Measurements from ENCODE around the gene CXCL12.

The CXCL12 gene

DNA sequence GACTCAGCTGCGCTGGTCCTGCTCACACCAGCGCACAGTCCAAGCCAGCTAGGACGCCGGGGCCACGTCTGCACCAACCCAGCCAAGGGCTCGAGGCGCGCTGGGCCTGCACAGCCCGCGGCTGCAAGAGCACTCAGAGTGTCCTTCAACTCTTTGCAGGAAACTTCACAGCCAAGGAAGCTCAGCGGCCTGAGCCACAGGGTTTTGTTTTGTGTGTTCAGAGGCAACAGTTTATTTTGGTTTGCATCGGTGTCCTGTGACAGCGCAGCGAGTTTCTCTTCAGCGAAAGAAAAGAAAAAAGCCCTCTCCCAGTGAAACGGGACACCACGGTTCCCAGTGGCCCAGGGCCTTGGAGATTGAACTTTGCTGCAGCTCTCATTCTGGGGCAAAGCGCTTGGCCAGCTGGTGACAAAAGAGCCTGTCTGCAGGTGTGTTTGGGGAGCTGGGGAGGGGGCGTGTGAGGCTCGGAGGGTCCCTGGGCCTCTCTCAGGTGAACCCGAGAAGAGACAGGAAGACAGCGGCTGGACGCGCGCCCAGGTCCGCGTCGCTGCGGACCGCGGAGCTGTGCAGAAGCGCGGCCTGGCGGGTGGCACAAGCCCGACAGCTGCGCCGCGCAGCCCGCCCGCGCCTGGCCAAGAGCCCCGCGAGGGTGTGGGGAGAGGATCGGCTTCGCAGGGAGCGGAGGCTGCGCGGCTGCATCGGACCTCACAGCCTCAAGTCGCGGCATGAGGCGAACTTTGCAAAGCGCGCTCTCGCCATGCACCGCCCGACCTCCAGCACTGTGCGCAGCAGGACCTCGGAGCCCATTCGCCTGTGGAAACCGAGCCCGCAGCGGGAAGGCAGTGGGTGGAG is 922 bp downstream of the CXCL12 start:
- peak; percentile 71 for DNase-seq

DNA sequence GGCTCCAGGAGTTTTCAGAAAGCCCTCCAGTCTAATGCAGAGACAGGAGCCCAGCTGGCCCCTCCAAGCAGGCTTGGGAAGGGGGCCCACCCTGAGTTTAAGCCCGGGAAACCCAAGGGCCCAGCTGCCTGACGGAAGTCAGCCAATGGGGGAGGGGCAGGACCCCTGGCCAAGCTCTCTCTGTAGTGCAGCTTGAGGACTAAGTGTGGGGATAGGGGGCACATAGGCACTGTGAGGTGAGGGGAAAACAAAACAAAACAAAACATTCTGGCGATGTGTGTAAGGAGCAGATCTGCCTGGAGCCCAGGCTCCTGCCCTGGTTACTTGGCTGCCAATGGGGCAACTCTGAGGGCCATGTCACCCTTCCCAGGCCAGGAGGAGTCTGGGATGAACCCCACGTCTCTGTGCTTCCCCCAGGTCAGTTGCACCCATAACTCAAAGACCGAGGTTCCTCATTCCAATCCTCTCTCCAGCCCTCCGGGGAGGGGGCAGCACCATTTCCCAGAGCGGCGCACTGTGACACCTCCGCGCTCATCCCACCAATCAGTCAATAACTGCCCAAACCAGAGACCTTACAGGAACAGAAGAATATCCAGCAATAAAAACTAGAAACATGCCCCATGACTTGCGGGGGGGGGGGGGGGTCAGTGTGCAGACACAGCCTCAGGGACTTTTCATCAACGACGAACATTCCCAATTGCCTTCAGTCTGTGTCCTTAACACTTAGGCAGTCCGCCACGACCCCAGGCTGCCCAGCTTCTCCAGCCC is 1.7 kb downstream of the CXCL12 start:
- DNase-seq: no peak

DNA sequence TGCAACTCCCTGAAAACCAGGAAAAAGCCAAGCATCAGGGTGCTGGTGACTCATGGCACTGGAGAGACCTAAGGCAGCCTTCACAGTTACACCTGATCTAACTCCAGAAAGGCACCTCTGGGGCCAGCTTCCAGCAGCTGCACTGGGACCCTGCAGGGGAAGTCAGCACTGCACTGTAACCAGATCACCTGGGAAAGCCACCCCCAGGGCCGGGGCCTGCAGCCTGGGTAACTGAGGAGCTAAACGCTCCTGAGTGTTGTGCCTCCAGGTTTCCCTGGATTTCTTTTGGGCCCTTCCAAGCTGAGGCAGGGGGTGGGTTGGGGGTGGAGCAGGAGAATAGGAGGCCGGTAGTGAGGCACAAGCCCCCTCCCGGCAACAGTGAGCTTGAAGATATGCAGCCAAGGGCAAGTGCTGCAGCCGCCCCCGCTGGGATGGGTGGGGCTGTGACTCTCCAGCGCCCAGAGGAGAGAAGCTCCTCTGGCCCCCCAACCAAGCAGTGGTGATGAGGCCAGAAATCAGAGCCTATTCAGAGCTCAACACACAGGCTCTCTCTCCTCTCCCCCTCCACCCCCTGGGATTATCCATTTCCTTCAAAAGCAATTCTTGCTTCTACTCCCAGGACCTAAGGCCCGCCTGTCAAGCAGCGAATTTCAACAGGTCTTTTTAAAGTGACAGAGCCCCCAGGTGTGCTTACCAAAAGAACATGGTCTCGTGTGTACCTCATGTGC is 2.6 kb downstream of the CXCL12 start:
- DNase-seq: peak; percentile 55

DNA sequence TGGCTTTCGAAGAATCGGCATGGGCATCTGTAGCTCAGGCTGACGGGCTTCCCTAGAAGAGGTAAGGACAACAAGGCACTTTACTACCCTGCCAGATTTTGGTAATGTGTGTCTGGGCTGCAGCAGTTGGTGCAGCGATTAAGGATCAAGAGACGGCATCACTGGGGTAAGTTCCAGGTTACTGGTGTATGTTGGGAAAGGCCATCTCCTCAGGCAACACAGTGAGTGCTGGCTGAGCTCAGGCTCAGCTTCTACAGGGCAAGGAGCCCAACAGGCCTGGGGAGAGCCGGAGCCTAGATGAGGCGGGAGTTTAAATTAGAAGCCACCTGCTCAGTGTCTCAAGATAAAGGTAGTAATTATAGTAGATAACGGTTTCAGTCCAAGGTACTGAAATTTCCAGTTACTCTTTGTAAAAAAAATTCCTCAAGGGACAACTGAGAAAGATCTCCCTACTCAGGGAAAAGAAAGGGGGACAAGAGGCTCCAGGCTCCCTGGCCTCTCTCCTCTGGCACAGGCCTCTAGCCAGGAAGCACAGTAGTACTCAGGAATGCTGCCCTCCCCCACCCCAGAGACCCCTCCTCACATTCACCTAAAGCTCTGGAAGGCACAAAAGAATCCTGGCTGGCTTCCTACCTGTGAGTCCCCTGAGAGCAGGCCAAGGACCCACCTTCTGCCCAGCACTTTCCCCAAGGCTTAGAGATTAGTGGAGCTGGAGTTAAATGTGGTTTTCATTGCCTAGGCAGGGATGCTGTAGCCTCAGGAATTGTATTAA is 3.9 kb downstream of the CXCL12 start:
- DNase-seq: no peak

DNA sequence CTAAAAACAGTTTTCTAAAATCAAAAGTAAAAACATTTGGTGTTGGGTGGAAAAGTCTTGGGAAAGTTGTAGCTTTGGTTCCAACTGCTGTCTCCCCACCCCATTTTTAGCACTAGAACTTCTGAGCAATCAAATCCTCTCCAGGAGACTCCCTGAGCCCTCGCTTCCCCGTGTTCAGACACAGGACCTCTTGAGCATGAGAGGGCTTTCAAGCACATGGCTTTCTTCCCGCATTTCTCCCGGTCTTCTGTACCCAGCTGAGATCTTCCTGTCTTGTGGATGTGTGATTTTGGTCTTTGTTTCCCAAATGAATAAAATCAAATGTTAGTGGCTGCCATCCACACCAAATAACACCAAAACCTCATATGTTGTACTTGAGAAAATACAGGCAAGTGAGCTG is 5.0 kb downstream of the CXCL12 start:
- no peak for DNase-seq

DNA sequence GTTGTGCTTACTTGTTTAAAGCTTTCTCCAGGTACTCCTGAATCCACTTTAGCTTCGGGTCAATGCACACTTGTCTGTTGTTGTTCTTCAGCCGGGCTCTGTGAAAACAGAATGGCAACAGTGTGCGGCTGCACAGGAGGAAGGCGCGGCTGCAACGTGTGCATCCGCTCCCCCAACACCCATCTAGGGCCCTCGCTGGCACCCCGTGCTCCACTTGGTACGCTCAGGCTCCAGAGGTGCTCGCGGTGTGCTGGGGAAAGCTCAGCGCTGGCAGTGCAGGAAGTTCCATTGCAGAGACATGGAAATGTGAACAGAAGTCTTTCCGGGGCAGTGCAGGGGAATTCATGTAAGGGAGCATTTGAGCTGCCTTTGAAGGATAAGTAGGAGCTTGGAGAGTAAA is 6.3 kb downstream of the CXCL12 start:
- no peak for DNase-seq

DNA sequence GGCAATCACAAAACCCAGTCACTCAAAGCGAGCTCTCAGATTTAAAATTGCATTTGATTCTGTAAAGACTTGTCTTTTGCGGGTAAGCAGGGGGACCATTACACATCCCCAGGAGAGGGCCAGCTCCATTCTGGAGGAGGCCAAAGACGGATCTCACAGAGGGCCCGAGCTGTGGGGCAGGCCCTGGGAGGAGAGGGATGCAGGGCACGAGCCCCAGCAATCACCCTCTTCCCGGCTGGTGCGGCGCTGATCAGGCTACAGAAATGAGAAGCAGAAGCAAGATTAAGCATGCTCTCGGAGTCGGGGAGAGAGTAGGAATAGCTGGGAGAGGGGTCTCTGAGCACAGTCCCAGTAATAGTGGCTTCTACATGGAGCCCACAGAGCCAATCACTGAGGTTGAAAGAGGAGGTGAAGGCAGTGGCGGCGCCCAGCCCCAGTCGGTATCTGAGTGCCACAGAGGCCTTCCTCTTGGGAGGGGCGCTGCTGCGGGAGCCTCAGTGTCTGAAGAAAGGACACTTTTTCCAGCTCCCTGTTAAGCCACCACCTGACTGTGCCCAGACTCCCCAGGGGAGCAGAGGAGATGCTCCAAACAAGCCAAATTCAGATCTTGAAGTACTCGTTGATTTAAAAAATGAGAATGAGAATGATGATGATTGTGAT is 7.1 kb downstream of the CXCL12 start:
- no peak for DNase-seq

DNA sequence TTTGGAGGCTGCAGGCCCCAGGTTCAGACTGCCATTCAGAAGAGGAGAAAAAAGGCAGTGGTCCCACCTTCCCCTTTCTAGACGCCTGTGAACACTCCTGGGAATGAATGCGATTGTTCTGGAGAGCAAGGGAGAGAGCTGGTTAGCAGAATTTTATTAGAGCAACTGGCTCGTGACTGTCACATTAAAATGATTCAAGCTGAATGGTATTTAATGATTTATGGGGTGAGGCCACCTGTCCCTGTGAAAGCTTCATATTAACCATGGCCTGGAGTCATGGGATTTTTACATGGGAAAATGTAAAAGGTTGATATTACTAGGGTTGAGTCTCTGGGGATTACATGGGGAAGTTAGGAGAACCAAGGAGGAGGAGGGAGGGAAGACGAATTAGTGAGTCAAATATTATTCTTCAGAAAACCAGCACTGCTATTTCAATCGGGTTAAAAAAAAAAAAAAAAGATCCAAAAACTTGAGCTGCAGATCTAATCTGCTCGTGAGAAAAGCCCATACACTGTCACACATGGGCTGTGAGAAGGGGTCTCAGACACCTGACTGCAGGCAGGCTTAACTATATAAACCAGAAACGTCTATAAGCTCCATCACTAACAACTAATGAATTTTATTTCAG is 8.3 kb downstream of the CXCL12 start:
- peak; percentile 58 for DNase-seq

DNA sequence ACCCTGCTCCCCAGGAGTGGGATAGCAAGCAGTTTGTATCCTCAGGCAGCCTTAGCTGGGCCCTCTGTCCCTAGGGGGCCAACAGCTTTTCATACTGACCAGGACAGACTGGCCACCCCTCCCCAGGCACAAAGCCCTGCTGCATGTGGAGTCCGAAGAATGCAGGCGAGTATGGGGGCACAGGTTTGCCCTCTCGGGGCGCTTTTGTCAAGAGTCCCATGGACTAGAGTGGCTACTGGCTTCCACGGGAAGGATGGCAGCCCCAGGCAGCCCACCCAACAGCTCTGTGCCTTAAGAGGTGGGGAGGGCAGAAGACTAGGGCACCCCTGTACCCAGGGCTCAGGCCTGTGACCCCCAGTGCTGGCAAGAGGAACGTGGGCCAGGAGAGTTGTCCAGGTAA is 10.7 kb downstream of the CXCL12 start:
- no peak for DNase-seq

DNA sequence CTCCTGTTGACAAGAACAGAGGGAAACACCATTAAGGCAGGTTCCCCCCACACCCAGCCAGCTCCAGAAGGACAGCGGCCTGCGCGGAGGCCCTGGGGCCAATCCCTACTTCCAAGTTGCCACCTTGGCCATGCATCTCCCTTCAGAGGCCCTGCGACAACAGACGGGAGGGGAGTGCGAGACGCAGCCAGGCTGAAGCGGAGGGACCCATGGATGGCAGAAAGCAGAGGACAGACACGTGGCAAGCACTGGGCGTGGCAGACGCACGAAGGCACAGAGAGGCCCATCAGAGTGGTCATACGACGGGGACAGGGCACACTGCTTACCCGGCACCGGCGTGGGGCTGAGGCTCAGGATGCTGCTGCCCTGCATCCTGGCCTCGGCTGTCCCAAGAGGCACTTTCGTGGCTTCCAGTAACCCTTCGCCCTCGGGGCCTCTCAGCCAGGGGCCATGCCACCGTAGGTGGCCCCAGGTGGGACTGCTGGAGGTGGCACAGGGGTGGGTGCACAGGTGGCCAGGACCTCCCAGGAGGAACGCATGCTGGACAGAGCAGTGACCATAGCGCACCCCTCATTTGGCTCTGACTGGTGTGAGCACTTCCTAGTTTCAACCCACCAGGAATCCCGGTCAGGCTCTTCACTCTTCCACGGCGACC is 11.4 kb downstream of the CXCL12 start:
- DNase-seq: no peak

DNA sequence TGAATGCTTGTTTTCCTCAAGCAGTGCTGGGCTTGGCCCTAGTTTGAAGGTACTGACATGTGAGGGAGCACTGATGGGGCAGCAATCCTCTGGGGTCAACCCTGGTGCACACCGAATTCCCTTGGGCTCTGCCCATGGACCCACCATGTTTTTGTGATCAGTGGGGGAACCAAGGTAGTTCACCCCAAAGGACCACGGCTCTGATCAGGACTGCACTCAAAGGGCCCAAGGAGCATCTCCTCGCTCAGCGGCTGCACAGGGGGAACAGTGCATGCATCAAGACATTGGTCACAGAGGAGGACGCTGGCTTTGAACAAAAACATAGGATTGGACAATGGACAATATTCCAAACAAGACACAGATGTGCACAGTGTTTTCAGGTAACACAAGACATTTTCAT is 12.7 kb downstream of the CXCL12 start:
- no peak for DNase-seq

DNA sequence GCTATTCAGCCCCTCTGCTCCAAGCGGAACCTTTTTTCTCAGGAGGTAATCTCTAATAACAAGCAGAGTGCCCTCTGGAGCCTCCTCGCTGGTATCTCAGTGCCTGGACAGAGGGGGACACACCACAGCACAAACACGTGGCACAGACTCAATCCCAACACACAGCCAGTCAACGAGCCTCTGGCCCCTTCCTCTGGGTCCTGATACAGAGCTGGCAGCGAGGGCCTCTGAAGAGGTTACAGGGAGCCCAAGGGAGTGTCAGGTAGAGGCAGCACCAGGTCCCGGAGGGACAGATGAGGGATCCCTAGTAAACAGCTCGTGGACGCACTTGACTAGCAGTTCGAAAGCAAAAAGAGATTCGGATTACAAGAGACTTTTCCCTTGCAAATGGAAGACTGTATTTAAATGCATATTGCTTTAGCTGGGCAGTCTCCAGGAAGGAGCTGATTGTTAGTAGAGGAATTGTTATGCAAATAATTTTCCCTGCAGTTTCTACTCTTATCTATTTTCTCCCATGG is 14.1 kb downstream of the CXCL12 start:
- no peak for DNase-seq

DNA sequence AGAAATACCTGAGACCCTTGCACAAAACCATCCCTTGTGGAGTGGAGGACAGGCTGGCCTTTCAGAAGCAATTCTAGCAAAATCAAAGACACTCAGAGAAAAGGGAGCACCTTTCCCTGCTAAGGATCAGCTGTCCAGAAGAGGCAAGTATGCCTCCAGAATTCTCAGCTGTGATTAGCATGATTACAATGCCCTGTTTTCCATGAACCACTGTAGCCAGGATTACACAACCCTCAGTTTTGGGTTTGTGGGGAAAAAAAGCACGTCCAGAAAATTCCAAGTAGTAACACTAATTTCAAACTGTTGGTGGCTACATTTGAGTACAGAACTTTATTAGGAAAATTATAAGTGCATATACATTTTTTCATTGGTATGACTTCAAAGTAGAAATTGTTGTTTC is 15.0 kb downstream of the CXCL12 start:
- no peak for DNase-seq

DNA sequence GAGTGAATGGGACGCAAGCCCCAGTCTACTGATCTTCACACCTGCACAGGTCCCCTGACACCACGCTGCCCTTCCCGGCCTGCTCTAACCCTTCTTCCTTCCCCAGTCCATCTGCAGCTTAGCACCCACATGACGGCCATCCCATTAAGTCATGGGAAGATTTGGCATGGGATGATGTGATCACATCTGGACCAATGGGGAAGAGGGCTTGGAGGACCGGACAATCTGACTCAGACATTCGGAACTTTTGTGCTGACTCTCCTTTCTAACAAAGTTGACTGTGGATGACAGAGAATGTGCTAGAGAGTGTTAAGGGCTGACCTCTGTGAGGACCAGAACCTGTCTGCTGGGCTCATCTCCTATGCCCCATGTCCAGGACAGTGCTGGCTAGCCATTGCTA is 15.6 kb downstream of the CXCL12 start:
- DNase-seq: no peak

DNA sequence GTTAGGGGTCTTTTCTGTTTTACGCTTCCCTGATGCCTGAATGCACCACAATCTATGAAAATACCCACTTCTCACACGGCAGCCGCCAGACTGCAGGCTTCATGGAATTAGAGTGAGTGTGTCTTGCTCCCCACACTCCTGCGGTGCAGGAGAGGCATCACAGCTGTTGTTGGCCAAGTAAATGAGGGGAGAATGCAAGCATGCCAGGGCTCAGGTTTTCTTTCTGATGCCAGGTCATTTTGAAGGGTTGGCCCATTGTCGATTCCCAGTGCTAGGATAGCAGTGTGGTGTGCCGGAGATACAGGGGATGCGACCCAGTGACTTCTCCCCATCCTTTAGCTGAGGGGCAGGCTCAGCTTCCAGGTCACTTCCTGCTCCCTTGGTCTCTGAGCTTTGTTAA is 16.3 kb downstream of the CXCL12 start:
- no peak for DNase-seq

DNA sequence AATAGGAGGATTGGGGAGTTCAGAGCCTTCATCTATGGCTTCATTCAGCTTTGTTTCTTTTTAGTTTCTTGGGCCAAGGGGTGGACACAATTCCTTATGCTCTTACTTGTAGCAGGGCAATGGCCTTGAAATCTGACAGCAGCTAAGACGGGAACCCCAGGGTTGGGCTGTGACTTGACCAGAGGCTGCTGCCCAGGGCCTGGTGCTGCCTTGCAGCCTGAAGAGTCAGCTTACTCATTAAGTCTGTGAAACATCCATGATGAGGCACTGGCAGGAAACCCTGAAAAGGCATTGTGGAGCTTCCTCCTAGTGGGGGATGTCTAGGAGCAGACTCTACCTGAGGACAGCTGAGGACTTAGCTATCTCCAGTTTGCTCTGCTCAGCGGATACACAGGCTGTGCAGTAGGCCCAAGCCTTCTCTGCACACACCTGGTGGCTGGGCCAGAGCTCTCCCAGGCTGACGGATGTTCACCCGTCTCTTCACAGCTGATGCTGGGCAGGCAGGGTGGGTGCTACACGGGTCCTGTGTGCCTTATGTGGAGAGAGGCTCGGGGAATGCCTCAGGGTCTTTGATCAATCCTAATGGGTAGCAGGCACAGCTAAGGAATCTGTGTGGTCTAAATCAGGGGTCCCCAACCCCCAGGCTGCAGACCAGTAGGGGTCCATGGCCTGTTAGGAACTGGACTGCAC is 17.8 kb downstream of the CXCL12 start:
- no peak for DNase-seq

DNA sequence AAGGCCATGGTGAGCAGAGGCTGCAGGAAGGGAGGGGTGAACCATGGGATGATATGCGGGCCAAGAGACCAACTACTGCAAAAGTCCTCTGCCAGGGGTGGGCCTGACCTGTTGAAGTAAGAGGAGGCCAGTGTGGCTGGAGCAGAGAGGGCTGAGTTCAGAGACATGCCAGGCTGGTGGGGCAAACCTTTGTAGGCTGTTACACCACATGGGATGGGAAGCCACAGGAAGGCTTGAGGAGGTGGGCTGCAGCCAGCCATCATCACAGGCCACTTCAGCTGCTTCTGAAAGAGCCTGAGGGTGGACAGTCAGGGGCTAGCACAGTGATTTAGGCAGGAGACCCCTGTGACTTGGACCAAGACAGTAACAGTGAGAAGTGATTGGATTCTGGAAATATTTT is 20.3 kb downstream of the CXCL12 start:
- no peak for DNase-seq

DNA sequence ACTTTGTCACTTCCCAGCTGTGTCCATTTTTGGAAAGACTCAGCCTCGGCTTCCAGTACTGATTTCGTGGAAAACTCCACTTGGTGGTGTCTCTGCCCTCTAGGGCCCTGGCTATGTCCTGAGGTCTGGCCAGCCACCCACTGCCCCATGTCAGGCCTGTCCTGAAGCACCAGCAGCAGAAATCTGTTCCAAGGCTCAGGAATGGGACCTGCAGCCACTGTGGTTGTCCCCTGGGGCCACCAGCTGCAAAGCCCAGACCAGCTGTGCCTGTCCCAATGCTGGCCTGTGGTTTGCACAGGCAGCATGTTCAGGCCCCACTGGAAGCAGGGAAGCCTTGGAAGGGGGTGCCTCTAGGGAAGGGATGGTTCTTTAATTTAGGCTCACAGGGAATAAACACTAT is 21.2 kb downstream of the CXCL12 start:
- DNase-seq: no peak

DNA sequence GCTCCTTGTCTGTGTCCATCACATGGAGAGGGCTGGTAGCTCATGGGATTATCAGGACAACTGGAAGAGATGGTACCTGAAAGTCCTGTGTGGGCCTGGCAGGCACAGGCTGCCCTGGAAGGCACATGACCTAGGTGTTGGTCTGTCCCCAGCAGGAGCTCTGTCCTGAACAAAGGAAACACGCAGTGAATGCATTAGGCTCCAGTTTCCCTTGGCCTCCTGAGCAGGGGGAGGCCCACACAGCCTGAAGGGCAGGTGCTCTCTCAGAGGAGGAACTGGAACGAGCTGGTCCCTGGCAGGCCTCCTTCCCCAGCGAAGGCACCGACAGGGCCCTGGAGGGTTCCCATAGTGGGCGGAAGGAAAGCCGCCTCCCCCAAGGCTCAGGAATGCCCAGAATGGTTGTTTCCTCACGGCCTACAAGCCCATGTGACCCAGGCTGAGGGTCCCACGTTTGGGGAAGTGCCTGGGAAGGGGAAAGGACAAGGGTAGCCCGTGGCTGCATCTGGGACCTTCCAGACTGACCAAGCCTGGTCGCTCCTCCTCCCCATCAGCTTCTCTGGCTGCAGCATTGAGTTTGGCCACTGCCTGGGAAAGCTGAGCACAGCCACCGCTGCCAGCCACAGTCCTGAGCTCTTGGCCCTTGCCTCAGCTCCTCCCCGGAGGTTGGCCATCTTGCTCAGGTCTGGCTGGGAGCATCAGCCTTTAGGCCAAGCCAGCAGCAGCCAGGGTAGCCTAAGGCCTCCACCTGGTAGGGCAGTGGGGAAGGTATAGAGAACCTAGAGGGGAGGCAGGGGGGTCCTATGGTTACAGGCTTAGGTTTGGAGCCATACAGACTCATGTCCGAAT is 21.8 kb downstream of the CXCL12 start:
- DNase-seq: no peak

Measured in eye (tissue), 1 donor.